Measurements from ENCODE around the gene TBC1D22A. TPM values are rescaled to one million over a fixed set of nuclear protein-coding genes. Genes with fewer than 3 reads are reported as not detected.

Gene TBC1D22A
- total RNA-seq, 1 experiment from 2014 or later, result 20.9 TPM

- Histone ChIP-seq H3K4me2 (ENCODE audit: low read length) (no peak overlapping the region), H2AFZ (ENCODE audit: low read depth, low read length, poor library complexity, severe bottlenecking) (no peak overlapping the region), H3K9ac (ENCODE audit: low read length) (no peak overlapping the region), H3K4me1 (ENCODE audit: control insufficient read depth in 1 of 2, insufficient read depth in 2 of 2, low read length in 2 of 2) (peaks cover 12 to 19% of the 10 kb centered on the region in 2 experiments), H3K79me2 (ENCODE audit: insufficient read depth, low read length) (peaks cover 77% of the 10 kb centered on the region), H3K9me2 (ENCODE audit: insufficient read depth) (no peaks in the 10 kb centered on the region), H3K27ac (ENCODE audit: low read depth, low read length) (no peak overlapping the region), H3K27me3 (ENCODE audit: insufficient read depth, low read length) (no peaks in the 10 kb centered on the region), H3K9me3 (ENCODE audit: control insufficient read depth in 1 of 2, insufficient read depth in 1 of 2, low read depth in 1 of 2, low read length in 2 of 2) (no peaks in the 10 kb centered on the region), H3K36me3 (ENCODE audit: control insufficient read depth in 1 of 2, insufficient read depth in 2 of 2, low read length in 2 of 2) (no peaks in the 10 kb centered on the region), H4K20me1 (ENCODE audit: insufficient read depth) (no peaks in the 10 kb centered on the region), H3K4me3 (replicated peaks in 1 of 2; ENCODE audit: low read depth in 1 of 2, low read length in 2 of 2) (no peak overlapping the region)
- BruUV-seq (replicated peaks), result no TSS peak
- TF ChIP-seq EZH2 (IDR thresholded peaks at IDR 0.05) (no peak), ATF3 (IDR thresholded peaks at IDR 0.05) (no peak), YY1 (IDR thresholded peaks at IDR 0.05; ENCODE audit: extremely low read depth, insufficient replicate concordance, low read depth, low read length) (no peak)
- ChIA-PET CTCF (no interaction called here), POLR2A (interaction anchor here (1.8 kb wide), 1 partner anchor 18 kb away, joined by 4 read pairs; the partner anchor contains the start of gene TBC1D22A), RAD21 (ENCODE audit: low non-redundant PET in 1 of 2, low total read pairs in 2 of 2, uncharacterized antibody in 2 of 2, unreplicated experiment in 2 of 2) (no interaction called here)
- intact Hi-C loops (cut with micrococcal nuclease), result no loop called here
- DNase-seq (ENCODE audit: low read depth, low spot score) (no peak), ATAC-seq (no peak)
Observed at GRCh38 chr22:46780453-46780852, 18.0 kb downstream of the TBC1D22A start.

DNA sequence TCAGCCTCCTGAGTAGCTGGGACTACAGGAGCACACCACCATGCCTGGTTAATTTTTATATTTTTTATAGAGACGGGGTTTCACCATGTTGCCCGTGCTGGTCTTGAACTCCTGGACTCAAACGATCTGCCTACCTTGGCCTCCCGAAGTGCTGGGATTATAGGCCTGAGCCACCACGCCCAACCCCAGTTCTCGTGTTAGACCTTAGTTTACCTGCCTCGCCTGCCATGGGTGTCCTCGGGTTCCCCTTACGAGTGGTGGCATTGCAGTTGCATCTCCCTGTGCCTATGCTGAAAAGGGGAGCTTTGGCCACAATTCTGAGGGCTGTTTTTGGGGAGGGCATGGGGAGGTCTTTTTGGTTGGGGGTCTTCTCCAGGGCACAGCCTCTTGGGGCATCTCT is 18.8 kb downstream of the TBC1D22A start:
- CTCF ChIA-PET, result no interaction called here
- POLR2A ChIA-PET, result interaction anchor here (1.8 kb wide), 1 partner anchor 19 kb away, joined by 4 read pairs; the partner anchor contains the start of gene TBC1D22A
- Histone ChIP-seq H3K9me2 (ENCODE audit: insufficient read depth) (no peaks in the 10 kb centered on the region), H3K9me3 (ENCODE audit: control insufficient read depth in 1 of 2, insufficient read depth in 1 of 2, low read depth in 1 of 2, low read length in 2 of 2) (peaks cover 0 to 2% of the 10 kb centered on the region in 2 experiments; a peak in 1 of 4 replicates), H2AFZ (ENCODE audit: low read depth, low read length, poor library complexity, severe bottlenecking) (no peak overlapping the region), H3K9ac (ENCODE audit: low read length) (no peak overlapping the region), H3K36me3 (ENCODE audit: control insufficient read depth in 1 of 2, insufficient read depth in 2 of 2, low read length in 2 of 2) (no peaks in the 10 kb centered on the region), H3K4me3 (replicated peaks in 1 of 2; ENCODE audit: low read depth in 1 of 2, low read length in 2 of 2) (no peak overlapping the region), H3K79me2 (ENCODE audit: insufficient read depth, low read length) (peaks cover 70% of the 10 kb centered on the region), H3K27ac (ENCODE audit: low read depth, low read length) (no peak overlapping the region), H3K27me3 (ENCODE audit: insufficient read depth, low read length) (no peaks in the 10 kb centered on the region), H4K20me1 (ENCODE audit: insufficient read depth) (no peaks in the 10 kb centered on the region), H3K4me2 (ENCODE audit: low read length) (no peak overlapping the region), H3K4me1 (ENCODE audit: control insufficient read depth in 1 of 2, insufficient read depth in 2 of 2, low read length in 2 of 2) (peaks cover 4 to 11% of the 10 kb centered on the region in 2 experiments; a peak in 3 of 4 replicates)
- ATAC-seq, result no peak
- intact Hi-C loops (cut with micrococcal nuclease), result no loop called here
- RAD21 ChIA-PET (ENCODE audit: low non-redundant PET in 1 of 2, low total read pairs in 2 of 2, uncharacterized antibody in 2 of 2, unreplicated experiment in 2 of 2), result no interaction called here
- BruUV-seq (replicated peaks), result no TSS peak
- DNase-seq (ENCODE audit: low read depth, low spot score), result no peak
- TF ChIP-seq SIN3A (IDR thresholded peaks at IDR 0.05; ENCODE audit: low read depth) (no peak), ZNF274 (IDR thresholded peaks at IDR 0.05; ENCODE audit: low read depth, low read length) (no peak), POLR2A (IDR thresholded peaks at IDR 0.05; ENCODE audit: borderline replicate concordance, extremely low read depth, insufficient read depth, insufficient read length) (no peak), ELF1 (IDR thresholded peaks at IDR 0.05; ENCODE audit: borderline replicate concordance, low read depth) (no peak), CEBPB (IDR thresholded peaks at IDR 0.05; ENCODE audit: low read depth) (no peak), FOSL1 (IDR thresholded peaks at IDR 0.05; ENCODE audit: low read depth) (no peak), ATF3 (IDR thresholded peaks at IDR 0.05) (no peak), EGR1 (IDR thresholded peaks at IDR 0.05; ENCODE audit: low read depth) (no peak), ZFX (IDR thresholded peaks at IDR 0.05) (no peak), MAX (IDR thresholded peaks at IDR 0.05) (no peak), EZH2phosphoT487 (IDR thresholded peaks at IDR 0.05; ENCODE audit: borderline replicate concordance) (no peak), REST (IDR thresholded peaks at IDR 0.05; ENCODE audit: low read depth) (no peak), JUND (IDR thresholded peaks at IDR 0.05) (no peak)
- TF ChIP-seq, protein P1, sequence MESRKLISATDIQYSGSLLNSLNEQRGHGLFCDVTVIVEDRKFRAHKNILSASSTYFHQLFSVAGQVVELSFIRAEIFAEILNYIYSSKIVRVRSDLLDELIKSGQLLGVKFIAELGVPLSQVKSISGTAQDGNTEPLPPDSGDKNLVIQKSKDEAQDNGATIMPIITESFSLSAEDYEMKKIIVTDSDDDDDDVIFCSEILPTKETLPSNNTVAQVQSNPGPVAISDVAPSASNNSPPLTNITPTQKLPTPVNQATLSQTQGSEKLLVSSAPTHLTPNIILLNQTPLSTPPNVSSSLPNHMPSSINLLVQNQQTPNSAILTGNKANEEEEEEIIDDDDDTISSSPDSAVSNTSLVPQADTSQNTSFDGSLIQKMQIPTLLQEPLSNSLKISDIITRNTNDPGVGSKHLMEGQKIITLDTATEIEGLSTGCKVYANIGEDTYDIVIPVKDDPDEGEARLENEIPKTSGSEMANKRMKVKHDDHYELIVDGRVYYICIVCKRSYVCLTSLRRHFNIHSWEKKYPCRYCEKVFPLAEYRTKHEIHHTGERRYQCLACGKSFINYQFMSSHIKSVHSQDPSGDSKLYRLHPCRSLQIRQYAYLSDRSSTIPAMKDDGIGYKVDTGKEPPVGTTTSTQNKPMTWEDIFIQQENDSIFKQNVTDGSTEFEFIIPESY (IDR thresholded peaks at IDR 0.05; ENCODE audit: extremely low read depth, insufficient replicate concordance, low read length), result no peak
